Amniotic epithelial cell (primary cell): ENCODE data around the gene CALCB.

Experiments
- DNase-seq: peaks from one replicate; pipeline ENCODE4 v3.0.0-alpha.2; 2010; ENCODE audit warnings: low read depth

The CALCB gene

GRCh38 chr11:15118431-15118830, 45.0 kb downstream of the CALCB start:
- no peak for DNase-seq

GRCh38 chr11:15119352-15119751, 46.0 kb downstream of the CALCB start:
- no peak for DNase-seq

- DNase-seq = peak; percentile 30
These were observed 46.4 kb downstream of the CALCB start for GRCh38 chr11:15119826-15120225.

GRCh38 chr11:15123849-15124248, 50.5 kb downstream of the CALCB start:
- DNase-seq = peak; percentile 73

GRCh38 chr11:15124528-15124927, 51.1 kb downstream of the CALCB start:
- DNase-seq = no peak

GRCh38 chr11:15127341-15127740, 53.9 kb downstream of the CALCB start:
- DNase-seq = peak; percentile 36
